GM19328 (cell line): ENCODE measurements around the gene FBXL13.
"Not testable (repeated sequence)": the region's sequence is repeated elsewhere in the genome, so short reads cannot be mapped to it uniquely, and the experiment has no call there.

Experiments used
- ATAC-seq: cut with Tn5 transposase; IDR thresholded peaks from one replicate; pipeline ENCODE4 v1.9.1; 2021; ENCODE audit warnings: mild to moderate bottlenecking, moderate library complexity; ENCODE audit not compliant: unreplicated experiment

The FBXL13 gene

DNA sequence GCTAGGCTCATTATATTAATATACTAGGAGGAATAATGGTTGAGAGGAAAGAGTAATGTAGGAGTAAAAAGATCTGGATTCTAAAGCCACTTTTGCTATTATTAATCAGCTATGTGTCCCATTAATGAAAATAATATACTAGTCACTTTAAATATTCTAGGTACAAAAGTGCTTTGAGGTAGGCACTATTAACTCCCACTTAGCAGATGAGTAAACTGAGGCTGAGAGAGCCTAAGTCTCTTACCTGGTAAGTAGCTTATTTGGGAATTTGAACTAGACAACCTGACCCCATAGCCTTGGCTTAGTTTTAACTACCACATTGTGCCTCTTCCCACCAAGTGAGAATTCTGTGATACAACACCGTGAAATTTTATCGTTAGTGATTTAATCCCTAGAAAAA is 6.3 kb upstream of the FBXL13 start:
- ATAC-seq = no peak

DNA sequence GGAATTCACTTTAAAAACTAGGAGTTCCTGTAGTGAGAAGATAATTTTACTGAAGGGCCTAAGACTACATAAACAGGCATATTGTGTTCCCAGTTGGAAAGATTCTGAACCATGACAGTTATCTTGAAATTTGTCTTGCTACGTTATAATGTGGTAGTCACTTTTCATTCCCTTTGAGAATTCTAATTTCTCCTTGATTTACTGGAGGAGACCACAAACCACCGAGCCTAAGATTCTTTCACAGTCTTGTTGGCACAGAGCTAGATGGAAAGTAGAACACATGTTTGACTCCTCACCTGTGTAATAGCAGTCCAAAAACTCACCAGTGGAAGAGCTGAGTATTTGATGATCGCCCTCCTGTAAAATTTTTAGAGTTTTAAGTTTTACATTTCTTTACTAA is 5.2 kb upstream of the FBXL13 start:
- ATAC-seq = no peak

DNA sequence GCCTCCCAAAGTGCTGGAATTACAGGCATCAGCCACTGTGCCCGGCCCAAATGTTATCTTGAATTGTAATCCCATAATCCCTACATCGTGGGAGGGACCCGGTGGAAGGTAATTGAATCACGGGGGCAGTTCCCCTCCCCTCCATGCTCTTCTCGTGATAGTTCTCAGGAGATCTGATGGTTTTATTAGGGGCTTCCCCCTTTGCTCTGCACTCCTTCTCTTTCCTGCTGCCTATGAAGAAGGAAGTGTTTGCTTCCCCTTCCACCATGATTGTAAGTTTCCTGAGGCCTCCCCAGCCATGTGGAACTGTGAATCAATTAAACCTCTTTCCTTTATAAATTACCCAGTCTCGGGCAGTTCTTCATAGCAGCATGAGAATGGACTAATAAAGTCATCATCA is 3.6 kb upstream of the FBXL13 start:
- ATAC-seq = not testable (repeated sequence)

DNA sequence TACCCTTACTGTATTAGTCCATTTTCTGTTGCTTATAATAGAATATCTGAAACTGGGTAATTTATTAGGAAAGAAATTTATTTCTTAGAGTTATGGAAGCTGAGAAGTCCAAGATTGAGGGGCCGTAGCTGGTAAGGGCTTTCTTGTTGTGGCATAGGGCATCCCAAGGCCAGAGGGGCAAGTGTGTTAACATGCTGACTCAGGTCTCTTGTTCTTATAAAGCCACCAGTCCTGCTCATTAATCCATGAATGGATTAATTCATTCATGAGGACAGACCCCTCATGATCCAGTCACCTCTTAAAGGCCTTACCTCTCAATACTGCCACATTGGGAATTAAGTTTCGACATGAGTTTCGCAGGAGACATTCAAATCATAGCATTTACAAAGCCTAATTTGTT is 2.7 kb upstream of the FBXL13 start:
- ATAC-seq = no peak

DNA sequence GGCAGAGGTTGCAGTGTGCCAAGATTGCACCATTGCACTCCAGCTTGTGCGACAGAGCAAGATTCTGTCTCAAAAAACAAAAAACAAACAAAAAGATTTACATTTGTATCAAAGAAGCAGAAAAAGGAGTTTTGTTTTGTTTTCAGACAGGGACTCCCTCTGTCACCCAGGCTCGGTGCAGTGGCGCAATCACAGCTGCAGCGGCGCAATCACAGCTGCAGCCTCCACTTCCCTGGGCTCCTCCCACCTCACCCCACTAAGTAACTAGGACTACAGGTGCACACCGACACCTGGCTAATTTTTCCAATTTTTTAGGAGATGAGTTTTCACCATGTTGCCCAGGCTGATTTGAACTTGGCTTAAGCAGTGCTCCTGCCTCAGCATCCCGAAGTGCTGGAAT is 2.2 kb upstream of the FBXL13 start:
- no peak for ATAC-seq

DNA sequence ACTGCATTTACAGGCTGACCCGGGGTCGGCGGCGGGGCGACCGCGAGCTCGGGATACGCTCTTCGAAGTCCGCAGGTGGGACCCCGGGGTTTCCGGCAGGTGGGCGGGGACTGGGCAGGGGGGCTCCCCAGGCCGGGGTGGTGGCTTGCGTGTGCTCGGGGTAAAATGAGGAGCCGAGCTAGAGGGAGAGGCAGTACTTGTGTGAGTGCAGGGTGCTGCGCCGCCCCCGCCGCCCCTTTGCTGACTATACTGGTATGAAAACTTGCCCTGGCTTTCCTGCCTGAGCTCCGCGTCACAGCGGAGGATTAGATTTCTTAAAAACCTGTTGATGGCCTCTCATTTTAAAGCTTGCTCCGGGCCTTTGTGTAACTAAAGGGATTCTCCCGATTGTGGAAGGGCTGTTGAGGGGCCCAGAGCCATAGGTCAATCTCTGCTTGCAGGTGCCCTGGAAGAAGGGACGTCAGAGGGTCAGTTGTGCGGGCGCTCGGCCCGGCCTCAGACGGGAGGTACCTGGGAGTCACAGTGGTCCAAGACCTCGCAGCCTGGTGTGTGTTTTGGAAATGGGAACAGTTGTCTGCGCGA is 832 bp upstream of the FBXL13 start:
- peak; percentile 49 for ATAC-seq

DNA sequence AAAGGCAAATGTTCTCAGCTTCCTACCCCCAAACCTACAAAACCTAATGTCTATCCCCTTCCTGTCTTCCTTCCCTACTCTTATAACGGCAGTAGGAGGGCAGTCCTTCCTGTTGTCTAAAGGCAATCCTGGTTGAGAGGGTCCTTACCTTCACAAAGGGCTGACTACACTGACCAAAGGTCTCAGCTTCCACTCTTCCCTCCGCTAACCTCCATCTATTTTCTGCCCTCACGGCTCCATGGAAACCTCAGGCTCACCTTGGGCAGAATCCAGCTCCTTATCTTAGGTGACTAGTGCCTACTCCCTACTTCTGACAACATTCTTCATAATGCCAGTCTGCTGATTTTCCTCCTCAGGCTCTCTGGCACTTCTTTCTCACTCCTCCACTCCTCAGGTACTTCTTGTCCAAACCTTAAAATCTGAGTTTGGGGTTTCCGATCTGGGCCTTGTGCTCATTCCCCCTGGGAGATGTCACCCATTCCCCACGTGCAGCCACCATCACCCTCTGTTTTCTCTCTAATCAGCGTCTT is 542 bp downstream of the FBXL13 start:
- ATAC-seq = no peak

DNA sequence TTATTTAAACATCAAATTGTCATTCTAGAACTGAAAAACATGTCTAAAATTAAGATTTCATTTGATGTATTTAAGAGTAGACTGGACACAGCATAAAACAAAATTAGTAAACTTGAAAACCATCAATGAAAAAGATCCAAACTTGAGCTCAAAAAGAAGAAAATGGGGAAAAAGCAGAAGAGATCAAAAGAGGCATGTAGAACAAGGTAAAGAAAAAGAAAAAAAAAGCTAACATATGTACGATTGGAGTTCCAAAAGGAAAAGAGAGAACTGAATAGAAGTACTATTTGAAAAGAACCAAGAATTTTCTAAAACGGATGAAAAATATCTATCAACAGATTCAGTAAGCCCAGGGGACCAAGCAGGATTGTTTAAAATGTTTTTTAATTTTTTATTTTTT is 3.6 kb downstream of the FBXL13 start:
- ATAC-seq = no peak

DNA sequence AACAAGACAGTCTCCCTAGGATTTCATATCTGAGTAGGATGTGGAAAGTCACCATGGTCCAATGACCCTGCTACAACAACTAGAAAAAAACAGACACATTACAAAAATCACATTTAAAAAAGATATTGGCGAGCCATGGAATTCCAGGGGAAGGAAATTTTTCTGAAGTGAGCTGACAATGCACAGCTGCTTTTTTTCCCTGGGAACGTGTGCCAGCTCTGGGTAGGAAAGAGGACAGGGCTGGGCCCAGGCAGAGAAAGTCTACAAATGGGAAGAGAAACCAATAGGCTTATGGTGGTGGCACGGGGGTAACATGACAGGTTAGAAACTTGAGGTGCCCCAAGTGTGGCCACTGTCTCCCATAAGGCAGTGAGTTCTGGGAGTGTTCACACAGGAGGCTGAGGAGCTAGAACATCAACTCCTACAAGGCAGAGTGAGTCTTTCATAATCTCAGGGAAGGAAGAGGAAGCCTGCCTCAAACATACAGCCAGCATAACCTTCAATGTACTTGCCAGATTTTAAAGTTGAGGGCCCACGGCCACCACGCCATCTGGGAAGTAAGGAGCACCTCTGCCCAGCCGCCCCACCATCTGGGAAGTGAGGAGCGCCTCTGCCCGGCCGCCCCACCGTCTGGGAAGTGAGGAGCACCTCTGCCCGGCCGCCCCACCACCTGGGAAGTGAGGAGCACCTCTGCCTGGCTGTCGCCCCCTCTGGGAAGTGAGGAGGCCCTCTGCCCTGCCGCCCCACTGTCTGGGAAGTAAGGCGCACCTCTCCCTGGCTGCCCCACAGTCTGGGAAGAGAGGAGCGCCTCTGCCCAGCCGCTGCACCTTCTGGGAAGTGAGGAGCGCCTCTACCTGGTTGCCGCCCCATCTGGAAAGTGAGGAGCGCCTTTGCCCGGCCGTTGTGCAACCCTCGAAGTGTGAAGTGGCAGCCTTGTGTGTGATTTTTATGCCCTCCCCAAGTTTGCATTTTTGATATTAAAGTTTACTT is 5.9 kb downstream of the FBXL13 start:
- no peak for ATAC-seq

DNA sequence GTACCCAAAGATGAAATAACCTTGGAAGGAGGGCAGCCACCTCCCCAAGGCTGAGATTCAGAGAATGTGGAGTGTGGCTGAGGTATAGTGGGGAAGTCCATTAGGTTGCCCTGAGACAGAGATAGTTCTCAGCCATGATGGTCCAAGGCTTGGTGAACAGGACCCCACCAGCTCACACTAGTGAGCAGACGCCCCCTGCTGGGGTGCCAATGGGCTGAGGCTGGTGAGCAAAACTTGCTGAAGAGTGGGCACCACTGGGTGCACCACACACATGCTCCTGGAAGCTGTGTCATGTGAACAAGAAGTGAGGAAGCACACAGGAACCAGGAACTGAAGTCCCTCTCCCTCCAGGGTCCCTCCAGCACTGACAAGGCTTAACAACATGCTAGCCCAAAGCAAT is 8.9 kb downstream of the FBXL13 start:
- ATAC-seq = no peak

DNA sequence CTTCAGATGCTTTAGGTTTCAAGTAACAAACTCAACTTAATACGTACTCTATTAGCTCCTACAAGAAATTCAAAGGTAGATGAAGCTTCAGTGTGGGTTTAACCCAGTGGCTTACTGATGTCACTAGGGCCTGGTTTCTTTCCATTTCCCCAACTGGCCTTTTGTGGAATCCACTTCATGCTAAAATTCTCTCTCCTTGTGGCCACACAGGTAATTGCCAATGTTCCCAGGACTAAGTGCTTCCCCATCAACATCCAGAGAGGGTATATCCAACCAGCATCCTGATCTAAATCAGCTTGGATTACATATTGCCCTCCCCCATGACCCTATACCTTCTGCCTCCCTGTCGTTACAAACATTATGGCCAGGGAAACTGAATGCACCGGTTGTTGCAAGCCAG is 10.7 kb downstream of the FBXL13 start:
- no peak for ATAC-seq

DNA sequence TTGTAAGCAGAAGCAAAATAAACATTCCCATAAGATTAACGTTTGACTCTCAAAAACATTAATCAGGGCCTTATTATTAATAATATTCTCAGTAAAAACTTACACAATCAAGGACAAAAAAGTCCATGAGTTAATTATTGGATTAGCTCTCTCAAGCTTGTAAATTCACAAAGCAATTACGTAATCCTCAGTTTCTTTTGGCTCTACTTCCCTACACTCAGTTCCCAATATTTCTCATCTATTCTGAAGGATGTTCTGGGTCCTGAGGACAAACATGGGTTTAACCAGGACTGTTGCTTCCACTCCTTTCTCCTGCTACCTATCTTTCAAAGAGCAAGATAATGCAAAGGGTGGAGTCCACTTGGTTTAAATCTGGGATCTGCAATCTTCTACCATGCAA is 15.1 kb downstream of the FBXL13 start:
- no peak for ATAC-seq

DNA sequence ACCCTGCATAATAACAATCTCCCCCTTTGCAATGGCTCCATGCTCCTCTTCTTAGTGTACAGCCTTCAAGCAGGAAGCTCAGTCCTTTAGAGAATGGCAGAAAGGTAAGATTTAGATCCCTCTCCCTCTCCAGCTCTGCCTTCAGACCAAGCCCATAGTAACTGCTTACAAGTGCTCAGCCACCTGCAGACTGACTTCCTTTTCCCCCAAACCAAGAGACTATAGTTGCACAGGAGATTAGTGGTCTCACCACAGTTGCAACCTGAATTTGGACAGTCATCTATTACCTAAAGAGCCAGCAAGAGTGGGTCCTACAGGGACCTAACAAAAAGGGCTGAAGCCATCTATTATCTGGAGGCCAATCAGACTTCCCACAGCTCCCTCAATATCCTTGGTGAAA is 16.5 kb downstream of the FBXL13 start:
- ATAC-seq = no peak

DNA sequence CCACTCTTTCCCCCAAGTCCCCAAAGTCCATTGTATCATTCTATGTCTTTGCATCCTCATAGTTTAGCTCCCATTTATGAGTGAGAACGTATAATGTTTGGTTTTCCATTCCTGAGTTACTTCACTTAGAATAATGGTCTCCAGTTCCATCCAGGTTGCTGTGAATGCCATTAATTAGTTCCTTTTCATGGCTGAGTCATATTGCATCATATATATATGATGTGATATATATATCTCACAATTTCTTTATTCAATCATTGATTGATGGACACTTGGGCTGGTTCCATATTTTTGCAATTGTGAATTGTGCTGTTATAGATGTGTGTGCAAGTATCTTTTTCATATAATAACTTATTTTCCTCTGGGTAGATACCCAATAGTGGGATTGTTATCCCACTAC is 18.6 kb downstream of the FBXL13 start:
- ATAC-seq = not testable (repeated sequence)

DNA sequence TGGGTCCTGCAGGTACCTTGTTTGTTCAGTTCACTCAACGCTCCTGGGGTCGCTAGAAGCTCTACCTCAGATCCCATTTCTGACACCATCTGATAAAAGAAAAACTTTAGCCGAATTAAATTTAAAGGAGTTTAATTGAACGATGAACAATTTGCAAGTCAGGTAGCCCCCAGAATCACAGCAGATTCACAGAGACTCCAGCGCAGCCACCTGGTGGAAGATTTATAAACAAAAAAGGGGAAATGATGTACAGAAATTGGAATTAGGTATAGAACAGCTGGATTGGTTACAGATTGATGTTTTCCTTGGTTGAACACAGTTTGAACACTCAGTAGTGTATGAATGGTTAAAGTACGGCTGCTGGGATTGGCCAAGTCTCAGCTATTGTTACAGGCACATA is 23.1 kb downstream of the FBXL13 start:
- no peak for ATAC-seq

DNA sequence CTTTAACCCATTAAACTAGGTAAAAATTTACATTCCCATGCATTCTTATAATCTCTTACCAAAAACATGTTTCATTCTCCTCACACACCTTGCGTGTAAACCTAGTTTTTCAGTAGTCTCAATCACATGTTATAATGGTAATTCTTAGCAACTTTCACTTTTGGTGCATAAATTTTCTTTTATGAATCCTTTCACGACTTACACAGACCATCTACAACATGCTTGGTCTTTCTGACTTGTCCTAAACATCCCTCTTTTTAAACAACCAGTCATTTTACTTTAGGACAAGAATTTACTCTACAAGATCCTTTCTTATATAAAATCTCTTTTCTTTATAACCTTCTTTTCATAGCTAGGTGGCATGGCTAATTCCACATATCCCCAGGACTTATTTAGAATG is 25.8 kb downstream of the FBXL13 start:
- no peak for ATAC-seq

DNA sequence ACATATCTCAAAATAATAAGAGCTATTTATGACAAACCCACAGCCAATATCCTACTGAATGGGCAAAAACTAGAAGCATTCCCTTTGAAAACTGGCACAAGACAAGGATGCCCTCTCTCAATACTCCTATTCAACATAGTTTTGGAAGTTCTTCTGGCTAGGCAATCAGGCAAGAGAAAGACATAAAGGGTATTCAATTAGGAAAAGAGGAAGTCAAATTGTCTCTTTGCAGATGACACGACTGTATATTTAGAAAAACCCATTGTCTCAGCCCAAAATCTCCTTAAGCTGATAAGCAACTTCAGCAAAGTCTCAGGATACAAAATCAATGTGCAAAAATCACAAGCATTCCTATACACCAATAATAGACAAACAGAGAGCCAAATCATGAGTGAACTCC is 32.8 kb downstream of the FBXL13 start:
- not testable (repeated sequence) for ATAC-seq

DNA sequence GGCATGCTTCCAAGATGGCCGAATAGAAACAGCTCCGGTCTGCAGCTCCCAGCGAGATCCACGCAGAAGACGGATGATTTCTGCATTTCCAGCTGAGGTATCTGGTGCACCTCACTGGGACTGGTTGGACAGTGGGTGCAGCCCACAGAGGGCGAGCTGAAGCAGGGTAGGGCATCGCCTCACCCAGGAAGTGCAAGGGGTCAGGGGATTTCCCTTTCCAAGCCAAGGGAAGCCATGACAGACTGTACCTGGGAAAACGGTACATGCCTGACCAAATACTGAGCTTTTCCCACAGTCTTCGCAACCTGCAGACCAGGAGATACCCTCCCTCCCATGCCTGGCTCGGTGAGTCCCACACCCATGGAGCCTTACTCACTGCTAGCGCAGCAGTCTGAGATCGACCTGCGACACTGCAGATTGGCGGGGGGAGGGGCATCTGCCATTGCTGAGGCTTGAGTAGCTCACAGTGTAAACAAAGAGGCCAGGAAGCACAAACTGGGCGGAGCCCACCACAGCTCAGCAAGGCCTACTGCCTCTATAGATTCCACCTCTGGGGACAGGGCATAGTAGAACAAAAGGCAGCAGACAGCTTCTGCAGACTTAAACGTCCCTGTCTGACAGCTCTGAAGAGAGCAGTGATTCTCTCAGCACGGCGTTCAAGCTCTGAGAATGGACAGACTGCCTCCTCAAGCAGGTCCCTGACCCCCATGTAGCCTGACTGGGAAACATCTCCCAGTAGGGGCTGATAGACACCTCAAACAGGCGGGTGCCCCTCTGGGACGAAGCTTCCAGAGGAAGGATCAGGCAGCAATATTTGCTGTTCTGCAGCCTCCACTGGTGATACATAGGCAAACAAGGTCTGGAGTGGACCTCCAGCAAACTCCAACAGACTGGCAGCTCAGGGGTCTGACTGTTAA is 36.5 kb downstream of the FBXL13 start:
- not testable (repeated sequence) for ATAC-seq

DNA sequence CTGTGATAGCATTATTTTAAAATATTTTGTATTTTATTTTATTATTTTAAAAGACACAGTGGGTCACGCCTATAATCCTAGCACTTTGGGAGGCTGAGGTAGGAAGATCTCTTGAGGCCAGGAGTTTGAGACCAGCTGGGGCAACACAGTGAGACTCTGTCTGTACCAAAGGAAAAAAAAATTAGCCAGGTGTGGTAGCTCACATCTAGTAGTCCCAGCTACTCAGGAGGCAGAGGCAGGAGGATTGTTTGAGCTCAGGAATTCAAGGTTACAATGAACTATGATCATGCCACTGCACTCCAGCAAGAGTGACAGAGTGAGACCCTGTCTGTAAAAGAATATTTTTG is 37.1 kb downstream of the FBXL13 start:
- ATAC-seq = no peak

DNA sequence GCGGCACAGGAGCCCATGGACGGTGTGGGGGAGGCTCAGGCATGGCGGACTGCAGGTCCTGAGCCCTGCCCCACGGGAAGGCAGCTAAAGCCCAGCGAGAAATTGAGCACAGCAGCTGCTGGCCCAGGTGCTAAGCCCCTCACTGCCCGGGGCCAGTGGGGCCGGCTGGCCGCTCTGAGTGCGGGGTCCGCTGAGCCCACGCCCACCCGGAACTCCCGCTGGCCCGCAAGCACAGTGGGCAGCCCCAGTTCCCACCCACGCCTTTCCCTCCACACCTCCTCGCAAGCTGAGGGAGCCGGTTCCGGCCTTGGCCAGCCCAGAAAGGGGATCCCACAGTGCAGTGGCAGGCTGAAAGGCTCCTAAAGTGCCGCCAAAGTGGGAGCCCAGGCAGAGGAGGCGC is 40.3 kb downstream of the FBXL13 start:
- not testable (repeated sequence) for ATAC-seq

DNA sequence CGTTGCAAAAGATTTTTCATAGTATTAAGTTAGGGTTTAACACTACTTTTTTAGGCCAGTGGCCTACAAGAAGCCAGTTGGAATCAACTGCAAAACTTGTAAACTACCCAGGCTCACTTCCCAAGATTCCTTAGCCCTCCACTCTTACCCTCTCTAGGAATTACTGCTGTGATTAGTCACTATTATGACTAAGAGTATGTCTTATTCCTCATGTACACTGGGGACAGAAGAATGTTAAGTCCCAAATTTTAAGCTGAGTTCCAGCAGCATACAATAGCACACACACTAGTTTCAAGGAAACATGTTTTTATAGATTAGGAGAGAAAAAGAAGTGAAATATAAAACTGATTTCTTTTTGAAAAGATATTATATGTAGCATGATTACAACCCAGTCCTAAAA is 42.8 kb downstream of the FBXL13 start:
- ATAC-seq = no peak
